Transverse colon (tissue), 3 donors: ENCODE measurements around the gene OR7G2.

Source experiments
- CTCF ChIP-seq, 5 experiments: fragments of 200-600 bp in 3 of 5; fragments of 450-650 bp in 2 of 5; sonication (generic) in 3 of 5; IDR thresholded peaks; 1 replicate in 2 of 5; 2 replicates in 3 of 5; pipeline ENCODE4 v1.5.1; 2016 to 2017; ENCODE audit warnings: antibody characterized with exemption in 5 of 5, inconsistent platforms in 3 of 5, mild to moderate bottlenecking in 2 of 5, moderate library complexity in 1 of 5
- EP300 ChIP-seq: sonication (generic); formaldehyde crosslinking; IDR thresholded peaks from one replicate; pipeline ENCODE4 v1.6.1; 2017; ENCODE audit warnings: antibody characterized with exemption, low read depth
- POLR2A ChIP-seq: fragments of 450-650 bp; IDR thresholded peaks from one replicate; pipeline ENCODE4 v1.6.1; 2016; ENCODE audit warnings: antibody characterized with exemption, mild to moderate bottlenecking, moderate library complexity

- no peak for TF ChIP-seq CTCF (IDR thresholded peaks at IDR 0.05)
- TF ChIP-seq POLR2A = no peak
- no peak for TF ChIP-seq EP300
Observed at GRCh38 chr19:9144920-9145319, 37.6 kb upstream of the OR7G2 start.
